MG63 (cell line): Measurements from ENCODE around the gene CDKN3. TPM values are rescaled to one million over a fixed set of nuclear protein-coding genes. Genes with fewer than 3 reads are reported as not detected.
"Not testable (repeated sequence)": the region's sequence is repeated elsewhere in the genome, so short reads cannot be mapped to it uniquely, and the experiment has no call there.

Experiments used
- DNase-seq: peaks from one replicate; pipeline ENCODE4 v3.0.0-alpha.2; 2020
- H3K27me3 ChIP-seq: fragments of 250-450 bp; sonication (Bioruptor Pico); 2 replicates; pipeline ENCODE4 v1.5.1; 2020; ENCODE audit warnings: mild to moderate bottlenecking, moderate library complexity
- H3K36me3 ChIP-seq: fragments of 250-450 bp; sonication (Bioruptor Pico); 2 replicates; pipeline ENCODE4 v1.5.1; 2020; ENCODE audit warnings: mild to moderate bottlenecking, moderate library complexity
- H3K4me3 ChIP-seq: fragments of 250-450 bp; sonication (Bioruptor Pico); 2 replicates; pipeline ENCODE4 v1.5.1; 2020; ENCODE audit warnings: mild to moderate bottlenecking, moderate library complexity
- H3K9me3 ChIP-seq: fragments of 250-450 bp; sonication (Bioruptor Pico); 2 replicates; pipeline ENCODE4 v1.5.1; 2020; ENCODE audit warnings: mild to moderate bottlenecking, moderate library complexity
- total RNA-seq: library from RNA; depleted of rRNA; stranded (reverse); fragments of >200 nt; shearing (Covaris generic); gene quantifications from 2 replicates; pipeline ENCODE4 v1.2.3, GENCODE V29; 2014; ENCODE audit warnings: low replicate concordance

Gene CDKN3
- total RNA-seq, 1 experiment from 2014 or later: 53.7 TPM

GRCh38 chr14:54438703-54439102 is 41.9 kb downstream of the CDKN3 start:
- Histone ChIP-seq H3K27me3 (no peaks in the 10 kb centered on the region), H3K4me3 (no peak overlapping the region), H3K36me3 (peaks cover 14% of the 10 kb centered on the region), H3K9me3 (no peaks in the 10 kb centered on the region)
- DNase-seq: no peak

GRCh38 chr14:54440037-54440436 is 43.2 kb downstream of the CDKN3 start:
- Histone ChIP-seq H3K4me3 (peak overlapping the region; percentile 71), H3K27me3 (no peaks in the 10 kb centered on the region), H3K36me3 (peaks cover 5% of the 10 kb centered on the region), H3K9me3 (no peaks in the 10 kb centered on the region)
- no peak for DNase-seq

- peak overlapping the region; percentile 71 for H3K4me3 ChIP-seq
- H3K27me3 ChIP-seq: no peaks in the 10 kb centered on the region
- H3K36me3 ChIP-seq: peaks cover 5% of the 10 kb centered on the region
- no peak for DNase-seq
- no peaks in the 10 kb centered on the region for H3K9me3 ChIP-seq
Observed at GRCh38 chr14:54440476-54440872, 43.7 kb downstream of the CDKN3 start.

- Histone ChIP-seq H3K4me3 (peak within 1 kb of the TSS; percentile 71), H3K27me3 (no peaks in the 10 kb centered on the region), H3K36me3 (no peaks in the 10 kb centered on the region; the same call in 1 of the 2 replicates), H3K9me3 (no peaks in the 10 kb centered on the region)
- peak; percentile 87 for DNase-seq
Observed at GRCh38 chr14:54440873-54441868, 44.4 kb downstream of the CDKN3 start, which contains the start of gene CNIH1. Gene CNIH1 (minus strand): TSS chr14:54441374. CDS start chr14:54441327, 47 bp downstream.

GRCh38 chr14:54442961-54443360 is 46.2 kb downstream of the CDKN3 start:
- not testable (repeated sequence) for DNase-seq, H3K36me3 ChIP-seq, H3K4me3 ChIP-seq, H3K9me3 ChIP-seq, H3K27me3 ChIP-seq

GRCh38 chr14:54443981-54444380 is 47.2 kb downstream of the CDKN3 start:
- no peak for DNase-seq
- Histone ChIP-seq H3K36me3 (no peaks in the 10 kb centered on the region), H3K4me3 (no peak overlapping the region), H3K9me3 (no peaks in the 10 kb centered on the region), H3K27me3 (no peaks in the 10 kb centered on the region)

GRCh38 chr14:54444681-54445080 is 47.9 kb downstream of the CDKN3 start:
- DNase-seq: no peak
- Histone ChIP-seq H3K27me3 (no peaks in the 10 kb centered on the region), H3K36me3 (no peaks in the 10 kb centered on the region), H3K9me3 (no peaks in the 10 kb centered on the region), H3K4me3 (no peak overlapping the region)

- DNase-seq: peak; percentile 38
- Histone ChIP-seq H3K4me3 (no peak overlapping the region), H3K36me3 (no peaks in the 10 kb centered on the region), H3K27me3 (no peaks in the 10 kb centered on the region), H3K9me3 (no peaks in the 10 kb centered on the region)
Observed at GRCh38 chr14:54446161-54446693, 49.4 kb downstream of the CDKN3 start.

GRCh38 chr14:54447231-54447692 is 50.5 kb downstream of the CDKN3 start:
- no peak for DNase-seq
- Histone ChIP-seq H3K36me3 (no peaks in the 10 kb centered on the region), H3K9me3 (no peaks in the 10 kb centered on the region), H3K4me3 (no peak overlapping the region), H3K27me3 (no peaks in the 10 kb centered on the region)

- H3K4me3 ChIP-seq: no peak overlapping the region
- H3K9me3 ChIP-seq: no peaks in the 10 kb centered on the region
- H3K36me3 ChIP-seq: no peaks in the 10 kb centered on the region
- no peaks in the 10 kb centered on the region for H3K27me3 ChIP-seq
- DNase-seq: peak; percentile 9
Observed at GRCh38 chr14:54450535-54450934, 53.7 kb downstream of the CDKN3 start.

- Histone ChIP-seq H3K27me3 (no peaks in the 10 kb centered on the region), H3K9me3 (no peaks in the 10 kb centered on the region), H3K4me3 (no peak overlapping the region), H3K36me3 (no peaks in the 10 kb centered on the region)
- DNase-seq: no peak
Observed at GRCh38 chr14:54451121-54451601, 54.4 kb downstream of the CDKN3 start.

- H3K9me3 ChIP-seq: no peaks in the 10 kb centered on the region
- no peaks in the 10 kb centered on the region for H3K27me3 ChIP-seq
- no peaks in the 10 kb centered on the region for H3K36me3 ChIP-seq
- no peak for DNase-seq
- H3K4me3 ChIP-seq: no peak overlapping the region
Observed at GRCh38 chr14:54451961-54452360, 55.2 kb downstream of the CDKN3 start.

- Histone ChIP-seq H3K4me3 (no peak overlapping the region), H3K27me3 (no peaks in the 10 kb centered on the region), H3K36me3 (no peaks in the 10 kb centered on the region), H3K9me3 (no peaks in the 10 kb centered on the region)
- DNase-seq: no peak
Observed at GRCh38 chr14:54453252-54453651, 56.4 kb downstream of the CDKN3 start.

- not testable (repeated sequence) for H3K4me3 ChIP-seq, H3K36me3 ChIP-seq, H3K27me3 ChIP-seq, H3K9me3 ChIP-seq
- peak; percentile 71 for DNase-seq
Observed at GRCh38 chr14:54453990-54454389, 57.2 kb downstream of the CDKN3 start.

GRCh38 chr14:54455363-54455762 is 58.6 kb downstream of the CDKN3 start:
- no peak overlapping the region for H3K4me3 ChIP-seq
- H3K27me3 ChIP-seq: no peaks in the 10 kb centered on the region
- no peak for DNase-seq
- no peaks in the 10 kb centered on the region for H3K36me3 ChIP-seq
- no peaks in the 10 kb centered on the region for H3K9me3 ChIP-seq

GRCh38 chr14:54456820-54457608 is 60.2 kb downstream of the CDKN3 start:
- H3K9me3 ChIP-seq, DNase-seq, H3K27me3 ChIP-seq, H3K4me3 ChIP-seq, H3K36me3 ChIP-seq: not testable (repeated sequence)

GRCh38 chr14:54457609-54457996 is 60.8 kb downstream of the CDKN3 start:
- H3K36me3 ChIP-seq: no peaks in the 10 kb centered on the region
- DNase-seq: no peak
- H3K4me3 ChIP-seq: no peak overlapping the region
- no peaks in the 10 kb centered on the region for H3K27me3 ChIP-seq
- H3K9me3 ChIP-seq: no peaks in the 10 kb centered on the region
